Activated effector memory CD4-positive, alpha-beta T cell treated with anti-CD3 and anti-CD28 coated beads, Interleukin-2, amount 50 U/mL, for 16 hours (primary cell): ENCODE results near the gene ACKR2.

ENCODE experiments used
- DNase-seq: peaks from one replicate; pipeline ENCODE4 v3.0.0-alpha.2; 2020

ACKR2 gene, protein sequence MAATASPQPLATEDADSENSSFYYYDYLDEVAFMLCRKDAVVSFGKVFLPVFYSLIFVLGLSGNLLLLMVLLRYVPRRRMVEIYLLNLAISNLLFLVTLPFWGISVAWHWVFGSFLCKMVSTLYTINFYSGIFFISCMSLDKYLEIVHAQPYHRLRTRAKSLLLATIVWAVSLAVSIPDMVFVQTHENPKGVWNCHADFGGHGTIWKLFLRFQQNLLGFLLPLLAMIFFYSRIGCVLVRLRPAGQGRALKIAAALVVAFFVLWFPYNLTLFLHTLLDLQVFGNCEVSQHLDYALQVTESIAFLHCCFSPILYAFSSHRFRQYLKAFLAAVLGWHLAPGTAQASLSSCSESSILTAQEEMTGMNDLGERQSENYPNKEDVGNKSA

DNA sequence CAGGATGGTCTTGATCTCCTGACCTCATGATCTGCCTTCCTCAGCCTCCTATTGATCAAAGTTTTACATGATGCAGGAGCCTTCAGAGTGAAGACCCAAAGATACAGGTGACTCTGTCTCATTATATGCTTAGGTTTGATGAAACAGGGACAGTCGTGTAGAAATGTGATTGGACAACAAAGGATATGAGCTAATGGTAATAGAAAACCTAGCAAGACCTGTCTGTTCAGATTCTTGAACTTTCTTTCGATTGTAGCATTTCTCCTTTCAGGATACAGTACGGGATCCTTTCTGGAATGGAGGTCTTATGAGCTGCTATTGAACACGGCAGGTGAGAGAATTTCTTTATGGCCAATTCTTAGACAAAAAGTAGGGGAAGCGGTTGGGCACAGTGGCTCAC is at the start of gene ACKR2:
Gene ACKR2 (plus strand): TSS at position 244 of the 400 bp plus-strand sequence. CDS start 55,058 bp downstream, outside the sequence.
- no peak for DNase-seq

DNA sequence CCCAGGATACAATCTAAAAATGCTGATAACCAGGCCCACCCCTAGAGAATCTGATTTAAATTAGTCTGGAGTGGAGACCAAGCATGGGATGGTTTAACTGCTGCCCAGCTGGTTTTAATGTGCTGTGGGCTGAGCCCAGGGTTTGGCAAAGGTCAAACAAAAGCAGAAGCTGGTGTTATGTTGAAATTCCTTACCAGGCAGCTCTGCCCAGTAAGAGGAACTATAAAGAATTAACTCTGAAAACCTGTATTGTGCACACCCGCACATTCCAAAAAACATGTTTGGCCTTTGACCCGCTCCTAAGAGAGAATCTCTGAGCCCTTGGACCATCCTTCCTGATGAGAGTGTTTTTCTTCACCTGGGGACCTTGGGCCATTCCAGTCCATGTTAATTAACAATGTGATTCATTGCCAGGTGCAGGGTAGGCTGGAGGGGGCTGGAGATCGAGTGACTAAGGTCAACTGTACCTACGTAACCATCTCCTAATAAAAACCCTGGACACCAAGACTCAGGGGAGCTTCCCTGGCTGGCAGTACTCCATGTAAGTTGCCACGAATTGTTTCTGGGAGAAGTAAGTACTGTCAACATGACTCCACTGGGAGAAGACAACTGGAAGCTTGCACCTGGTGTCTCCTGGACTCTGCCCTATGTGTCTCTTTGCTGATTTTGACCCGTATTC is 47.1 kb upstream of the ACKR2 start:
- DNase-seq = no peak

DNA sequence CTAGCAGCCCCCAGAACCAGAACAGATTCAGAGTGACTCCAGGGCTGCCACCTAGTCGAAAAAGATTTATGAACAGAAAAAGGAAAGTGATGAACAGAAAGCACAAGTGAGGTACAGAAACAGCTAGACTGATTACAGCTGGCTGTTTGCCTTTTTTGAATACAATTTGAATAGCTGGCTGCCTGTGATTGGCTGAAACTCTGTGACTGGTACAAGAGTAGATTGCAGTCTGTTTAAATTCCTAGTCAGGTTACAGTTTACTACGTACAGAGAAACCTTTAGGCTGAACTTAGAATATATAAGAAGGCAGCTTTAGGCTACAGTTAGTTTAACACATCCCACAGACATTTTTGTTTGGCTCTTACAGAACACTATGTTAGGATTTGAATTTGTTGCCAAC is 46.2 kb upstream of the ACKR2 start:
- DNase-seq = no peak

DNA sequence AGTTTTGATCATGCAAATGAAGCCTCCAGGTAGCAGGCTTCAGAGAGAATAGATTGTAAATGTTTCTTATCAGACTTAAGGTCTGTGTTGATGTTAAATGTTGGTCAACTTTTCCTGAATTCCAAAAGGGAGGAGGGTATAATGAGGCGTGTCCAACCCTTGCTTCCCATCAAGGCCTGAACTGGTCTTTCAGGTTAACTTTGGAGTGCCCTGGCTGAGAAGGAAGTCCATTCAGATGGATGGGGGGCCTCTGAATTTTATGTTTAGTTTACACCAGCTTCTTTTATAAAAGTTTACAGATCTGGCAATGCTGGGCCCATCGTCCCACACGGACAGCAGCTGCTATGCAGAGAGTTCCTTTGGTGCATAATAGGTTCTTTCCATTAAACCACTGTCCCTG is 45.1 kb upstream of the ACKR2 start:
- peak; percentile 17 for DNase-seq

DNA sequence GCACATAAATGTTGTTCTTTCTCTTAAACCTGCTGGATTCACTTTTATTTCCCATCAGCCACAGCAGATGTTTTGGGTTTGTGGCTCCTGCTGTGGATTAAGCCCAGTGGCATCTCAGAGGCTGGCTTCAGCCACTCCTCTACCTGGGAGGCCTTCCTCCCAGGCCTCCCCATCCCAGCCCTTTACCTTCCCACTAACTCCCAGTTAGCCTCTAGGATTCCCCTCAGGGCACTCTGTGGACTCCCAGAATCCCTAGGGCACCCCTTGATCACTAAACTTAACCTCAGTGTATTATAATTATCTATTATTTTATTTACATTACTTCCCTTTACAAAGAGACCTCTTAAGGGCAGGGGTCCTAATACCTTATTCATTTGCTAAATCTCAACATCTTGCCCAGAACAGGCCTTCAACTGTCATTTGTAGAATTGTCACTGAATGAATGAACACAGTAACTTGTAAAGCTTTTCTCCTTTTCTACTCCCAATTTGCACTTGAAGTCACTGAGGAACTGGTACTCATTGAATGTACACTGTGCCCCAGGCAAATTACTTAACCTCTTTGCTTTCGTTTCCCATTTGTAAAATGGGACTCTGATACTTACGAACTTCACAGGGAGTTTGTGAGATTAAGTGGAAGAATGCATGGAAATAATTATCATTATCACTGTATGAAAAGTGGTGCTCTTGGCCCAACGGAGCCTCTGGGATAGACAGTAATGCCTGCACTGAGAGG is 44.5 kb upstream of the ACKR2 start:
- peak; percentile 14 for DNase-seq

DNA sequence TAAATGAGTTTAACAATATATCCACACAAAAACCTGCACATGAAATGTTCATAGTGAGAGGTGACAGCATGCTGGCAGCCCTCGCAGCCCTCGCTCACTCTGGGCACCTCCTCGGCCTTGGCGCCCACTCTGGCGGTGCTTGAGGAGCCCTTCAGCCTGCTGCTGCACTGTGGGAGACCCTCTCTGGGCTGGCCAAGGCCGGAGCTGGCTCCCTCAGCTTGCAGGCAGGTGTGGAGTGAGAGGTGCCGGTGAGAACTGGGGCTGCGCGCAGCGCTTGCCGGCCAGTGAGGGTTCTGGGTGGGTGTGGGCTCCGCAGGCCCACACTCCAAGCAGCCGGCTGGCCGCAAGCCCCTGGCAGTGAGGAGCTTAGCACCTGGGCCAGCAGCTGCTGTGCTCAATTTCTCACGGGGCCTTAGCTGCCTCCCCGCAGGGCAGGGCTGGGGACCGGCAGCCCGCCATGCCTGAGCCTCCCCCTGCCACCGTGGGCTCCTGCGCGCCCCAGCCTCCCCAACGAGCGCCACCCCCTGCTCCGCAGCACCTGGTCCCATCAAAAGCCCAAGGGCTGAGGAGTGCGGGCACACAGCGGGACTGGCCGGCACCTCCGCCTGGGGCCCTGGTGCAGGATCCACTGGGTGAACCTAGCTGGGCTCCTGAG is 39.6 kb upstream of the ACKR2 start:
- no peak for DNase-seq

DNA sequence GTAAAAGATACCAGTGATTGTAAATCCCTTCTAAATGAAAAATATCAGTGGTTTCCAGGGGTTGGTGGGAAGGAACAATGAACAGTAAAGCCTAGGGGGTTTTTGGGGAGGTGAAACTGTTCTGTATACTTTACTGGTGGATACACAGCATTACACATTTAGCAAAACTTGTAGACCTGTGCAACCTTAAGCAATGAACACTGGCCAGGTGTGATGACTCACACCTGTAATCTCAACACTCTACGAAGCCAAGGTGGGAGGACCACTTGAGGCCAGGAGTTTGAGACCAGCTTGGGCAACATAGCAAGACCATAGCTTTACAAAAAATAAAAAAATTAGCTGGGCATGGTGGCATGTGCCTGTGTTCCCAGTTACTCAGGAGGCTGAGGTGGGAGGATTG is 38.0 kb upstream of the ACKR2 start:
- no peak for DNase-seq

DNA sequence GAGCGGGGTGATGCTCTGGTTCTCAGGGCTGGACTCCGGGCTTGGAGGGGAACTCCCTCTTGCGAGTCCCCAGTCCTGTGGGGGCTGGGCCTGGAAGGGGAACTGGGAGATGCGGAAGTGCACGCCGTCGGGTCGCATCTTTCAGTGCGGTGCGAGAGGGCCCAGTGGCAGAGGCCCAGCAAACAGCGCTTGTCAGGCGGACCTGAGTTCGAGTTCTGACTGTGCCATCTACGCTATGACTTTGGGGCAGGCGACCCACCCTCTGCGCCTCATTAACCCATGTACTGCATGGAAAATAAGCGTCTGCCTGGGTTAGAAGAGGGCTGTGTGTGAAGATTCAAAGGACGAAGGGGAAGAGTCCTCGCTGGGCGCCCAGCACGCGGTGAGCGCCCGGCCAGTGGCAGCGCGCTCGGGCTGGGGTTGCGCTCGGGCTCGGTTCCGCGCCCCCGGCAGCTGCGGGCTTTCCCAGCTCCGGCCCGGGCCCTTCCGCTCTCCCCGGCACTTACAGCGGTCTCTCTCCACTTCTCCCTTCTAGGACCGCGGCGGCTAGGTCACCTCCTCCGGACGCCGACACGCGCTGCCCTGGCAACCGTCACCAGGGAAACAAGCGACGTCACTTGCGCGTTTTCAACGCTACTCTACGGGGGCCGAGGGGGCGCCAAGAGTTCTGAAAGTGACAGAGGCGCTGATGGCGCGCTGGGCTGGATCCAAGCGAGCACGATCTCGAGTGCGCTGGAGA is 36.4 kb upstream of the ACKR2 start, which contains the start of gene CCDC13:
Gene CCDC13 (minus strand): TSS at position 584 of the 739 bp plus-strand sequence. CDS start 14,908 bp downstream, outside the sequence.
- peak; percentile 93 for DNase-seq

DNA sequence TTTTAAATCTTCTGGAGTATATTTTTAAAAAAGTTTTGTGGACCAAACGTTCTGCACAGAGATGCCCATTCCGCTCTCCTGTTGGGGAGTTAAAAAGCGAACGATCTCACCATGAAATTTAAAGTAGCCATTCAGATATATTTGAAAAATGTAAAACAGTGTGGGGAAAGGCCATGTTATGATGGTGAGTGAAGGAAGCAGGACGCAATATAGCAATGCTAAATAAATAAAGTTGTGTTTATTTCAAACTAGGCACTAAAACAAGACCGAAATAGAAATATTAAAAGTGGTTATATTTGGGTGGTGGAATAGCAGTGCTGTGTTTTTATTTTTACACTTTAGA is 35.9 kb upstream of the ACKR2 start:
- no peak for DNase-seq

DNA sequence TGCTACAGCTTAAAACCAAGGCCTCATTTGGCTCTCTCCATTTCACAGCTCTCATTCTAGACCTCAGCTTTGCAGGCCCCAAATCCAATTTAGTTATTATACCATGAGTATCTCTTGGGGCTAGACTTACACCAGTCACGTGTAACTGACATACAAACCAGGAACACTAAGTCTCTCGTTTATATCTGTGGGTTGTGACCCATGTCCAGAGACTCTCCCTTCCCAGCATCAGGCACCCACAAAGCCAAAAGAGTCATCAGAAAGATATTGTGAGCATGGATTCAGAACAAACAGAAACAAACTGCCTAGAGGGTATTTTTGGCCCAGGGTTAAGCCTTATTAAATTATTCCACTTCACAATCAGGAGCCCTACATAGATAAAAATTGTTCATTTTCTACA is 30.6 kb upstream of the ACKR2 start:
- no peak for DNase-seq

DNA sequence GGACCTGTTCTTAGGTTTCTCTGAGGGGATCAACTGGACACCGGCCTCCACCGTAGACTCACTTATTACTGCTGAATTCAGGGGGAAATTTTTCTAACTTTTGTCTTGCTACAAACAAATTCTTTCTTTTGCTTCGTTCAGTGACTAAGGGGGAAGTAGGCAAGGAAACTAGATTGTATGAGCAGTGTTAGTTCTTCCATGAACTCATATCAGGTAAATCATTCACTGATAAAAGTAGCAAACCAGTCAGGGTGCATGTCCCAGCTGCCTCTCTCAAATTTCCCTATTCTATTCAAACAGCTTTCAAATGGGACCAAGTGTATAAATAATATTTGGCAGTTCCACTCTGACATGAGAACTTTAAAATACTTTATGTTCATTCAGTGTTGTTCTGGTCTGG is 28.8 kb upstream of the ACKR2 start:
- no peak for DNase-seq

DNA sequence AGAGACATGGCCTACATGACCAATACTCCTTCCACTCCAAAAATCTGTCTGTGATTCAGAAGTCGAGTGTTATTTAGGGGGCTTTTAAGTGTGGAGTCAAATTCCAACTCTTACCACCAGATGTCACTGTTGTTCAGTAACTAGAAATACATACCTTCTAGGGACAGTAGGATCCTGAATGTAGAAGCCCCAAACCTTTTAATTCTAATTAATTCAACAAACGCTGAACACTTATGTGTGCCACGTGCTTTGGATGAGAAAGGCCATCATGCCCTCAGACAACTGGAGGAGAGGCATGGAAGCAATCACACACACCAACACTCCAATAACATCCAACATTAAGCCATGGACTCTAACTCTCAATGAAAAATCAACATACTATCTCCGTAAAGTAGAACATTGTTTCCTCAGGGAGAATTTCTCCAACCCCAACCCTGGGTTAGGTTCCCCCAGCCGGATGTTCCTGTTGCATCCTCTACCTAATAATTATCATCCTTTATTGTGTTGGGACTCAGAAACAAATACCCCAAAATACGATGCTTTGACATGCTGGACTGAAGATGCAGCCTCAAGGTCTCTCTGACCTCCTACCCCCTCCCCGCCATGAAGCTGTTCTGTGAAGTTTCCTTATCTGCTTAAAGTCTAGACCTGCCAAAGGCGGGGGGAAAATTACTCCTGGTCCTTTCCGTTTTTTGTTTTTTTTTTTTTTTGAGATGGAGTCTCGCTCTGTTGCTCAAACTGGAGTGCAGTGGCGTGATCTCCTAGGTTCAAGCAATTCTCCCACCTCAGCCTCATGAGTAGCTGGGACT is 28.1 kb upstream of the ACKR2 start:
- DNase-seq = no peak

DNA sequence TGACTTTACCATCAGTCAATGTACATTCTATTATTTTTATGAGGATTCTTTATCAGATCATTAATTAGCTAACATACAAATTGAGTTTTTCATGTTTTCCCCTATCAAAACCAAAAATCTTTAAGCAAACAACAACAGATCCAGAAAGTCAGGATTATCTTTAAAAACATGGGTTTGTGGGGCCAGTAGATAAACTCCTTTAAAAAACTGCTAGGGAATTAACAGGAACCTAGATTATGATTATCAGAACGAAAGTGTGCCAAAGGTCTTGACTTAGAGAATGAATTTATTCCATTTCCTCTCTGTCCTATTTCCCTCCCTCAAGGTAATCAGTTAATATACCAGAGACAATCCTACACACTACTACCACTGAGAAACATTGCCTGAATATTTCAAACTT is 23.0 kb upstream of the ACKR2 start:
- DNase-seq = no peak

DNA sequence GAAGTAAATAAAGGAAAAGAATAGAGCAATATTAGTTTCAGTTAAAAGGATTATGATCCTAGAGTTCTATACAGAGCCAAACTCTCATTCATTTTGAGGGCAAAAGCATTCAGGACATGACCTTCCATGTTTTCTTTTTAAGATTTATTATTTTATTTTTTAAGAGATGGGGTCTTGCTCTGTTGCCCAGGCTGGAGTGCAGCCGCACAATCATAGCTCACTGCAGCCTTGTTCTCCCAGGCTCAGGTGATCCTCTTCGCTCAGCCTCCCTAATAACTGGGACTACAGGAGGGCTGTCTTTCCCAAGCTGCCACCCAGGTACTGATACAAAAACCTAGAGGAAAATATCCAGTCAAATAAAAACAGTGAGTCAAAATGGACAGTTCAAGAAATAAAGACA is 22.6 kb upstream of the ACKR2 start:
- no peak for DNase-seq

DNA sequence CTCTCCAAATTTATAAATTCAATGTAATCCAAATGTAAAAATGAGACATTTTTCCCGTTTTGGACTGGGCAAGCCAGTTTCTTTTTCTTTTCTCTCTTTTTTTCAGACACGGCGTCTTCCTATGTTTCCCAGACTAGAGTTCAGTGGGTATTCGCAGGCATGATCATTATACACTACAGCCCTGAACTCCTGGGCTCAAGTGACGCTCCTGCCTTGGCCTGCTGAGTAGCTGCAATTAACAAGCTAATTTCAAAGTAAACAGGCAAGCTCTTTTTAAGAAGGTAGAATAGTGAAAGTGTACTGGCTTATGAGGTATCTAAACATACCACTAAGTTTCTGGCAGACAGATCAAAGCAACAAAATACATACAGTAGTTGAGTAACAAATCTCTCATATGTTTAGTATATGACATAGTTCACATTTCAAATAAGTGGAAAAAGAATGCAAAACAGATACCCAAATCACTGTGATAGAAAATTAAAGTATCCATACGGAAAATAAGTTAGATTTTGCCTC is 18.5 kb upstream of the ACKR2 start:
- no peak for DNase-seq

DNA sequence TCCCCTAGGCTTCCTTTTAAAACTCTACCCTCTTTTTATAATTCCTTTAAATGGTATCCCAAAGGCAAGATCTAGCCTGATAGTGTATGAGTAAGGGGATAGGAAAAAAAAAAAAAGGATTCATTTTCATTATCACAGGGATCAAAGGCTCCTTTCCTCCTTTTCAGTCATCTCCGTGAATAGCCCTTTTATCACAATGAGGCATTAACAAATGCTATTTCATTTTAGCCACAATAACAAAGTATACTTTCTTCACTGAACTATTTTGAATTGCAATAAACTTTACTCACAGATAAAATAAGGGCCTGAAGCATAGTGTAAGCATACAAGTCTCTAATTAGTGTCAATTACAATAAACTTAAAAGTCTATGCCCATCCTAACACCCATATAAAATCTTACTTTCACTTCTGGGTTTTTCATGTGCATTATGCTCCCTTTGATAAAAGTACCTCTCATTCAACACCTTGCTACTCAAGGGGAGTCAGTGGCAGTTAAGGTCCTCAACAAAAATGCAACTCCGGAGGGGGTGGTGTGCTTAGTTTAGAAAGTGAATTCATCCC is 13.5 kb upstream of the ACKR2 start:
- no peak for DNase-seq

DNA sequence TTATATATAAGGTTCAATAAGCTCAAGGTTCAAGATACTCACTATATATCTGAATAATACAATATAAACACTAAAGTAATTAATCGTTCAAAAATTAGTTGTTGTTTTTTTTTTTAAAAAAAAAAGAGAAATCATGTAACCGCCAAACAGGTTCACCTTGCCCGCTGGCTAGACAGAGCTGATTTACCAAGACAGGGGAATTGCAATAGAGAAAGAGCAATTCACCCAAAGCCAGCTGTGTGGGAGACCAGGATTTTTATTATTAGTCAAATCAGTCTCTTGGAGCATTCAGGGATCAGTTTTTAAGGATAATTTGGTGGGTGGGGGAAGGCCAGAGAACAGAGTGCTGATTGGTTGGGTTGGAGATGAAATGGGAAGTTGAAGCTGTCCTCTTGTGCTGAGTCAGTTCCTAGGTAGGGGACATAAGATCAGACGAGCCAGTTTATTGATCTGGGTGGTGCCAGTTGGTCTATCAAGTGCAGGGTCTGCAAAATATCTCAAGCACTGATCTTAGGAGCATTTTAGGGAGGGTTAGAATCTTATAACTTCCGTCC is 12.8 kb upstream of the ACKR2 start:
- DNase-seq = no peak

DNA sequence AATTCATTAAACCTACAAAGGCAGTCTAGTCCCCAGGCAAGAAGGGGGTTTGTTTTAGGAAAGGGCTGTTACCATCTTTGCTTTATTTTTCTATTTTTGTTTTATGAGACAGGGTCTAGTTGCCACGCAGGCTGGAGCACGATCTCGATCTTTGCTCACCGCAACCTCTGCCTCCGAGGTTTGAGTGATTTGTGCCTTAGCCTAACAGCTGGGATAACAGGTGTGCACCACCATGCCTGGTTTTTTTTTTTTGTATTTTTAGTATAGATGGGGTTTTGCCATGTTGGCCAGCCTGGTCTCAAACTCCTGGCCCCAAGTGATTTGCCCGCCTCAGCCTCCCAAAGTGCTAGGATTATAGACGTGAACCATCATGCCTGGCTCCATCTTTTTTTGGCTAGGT is 9.9 kb upstream of the ACKR2 start:
- no peak for DNase-seq

DNA sequence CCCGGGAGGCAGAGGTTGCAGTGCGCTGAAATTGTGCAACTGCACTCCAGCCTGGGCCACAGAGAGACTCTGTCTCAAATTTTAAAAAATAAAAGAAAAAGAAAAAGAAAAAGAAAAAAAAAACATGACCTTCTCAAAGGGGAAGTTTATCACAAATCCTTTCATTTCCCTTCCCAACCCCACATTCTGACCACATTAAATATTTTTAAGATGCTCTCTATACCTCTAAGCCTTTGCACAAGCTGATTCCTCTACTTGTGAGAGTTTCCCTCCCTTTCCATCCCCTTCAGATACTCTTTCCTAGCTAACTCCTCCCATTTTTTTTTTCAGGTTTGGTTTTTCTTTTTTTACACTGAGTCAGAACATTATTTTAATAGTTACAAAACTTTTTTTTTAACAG is 9.0 kb upstream of the ACKR2 start:
- no peak for DNase-seq

DNA sequence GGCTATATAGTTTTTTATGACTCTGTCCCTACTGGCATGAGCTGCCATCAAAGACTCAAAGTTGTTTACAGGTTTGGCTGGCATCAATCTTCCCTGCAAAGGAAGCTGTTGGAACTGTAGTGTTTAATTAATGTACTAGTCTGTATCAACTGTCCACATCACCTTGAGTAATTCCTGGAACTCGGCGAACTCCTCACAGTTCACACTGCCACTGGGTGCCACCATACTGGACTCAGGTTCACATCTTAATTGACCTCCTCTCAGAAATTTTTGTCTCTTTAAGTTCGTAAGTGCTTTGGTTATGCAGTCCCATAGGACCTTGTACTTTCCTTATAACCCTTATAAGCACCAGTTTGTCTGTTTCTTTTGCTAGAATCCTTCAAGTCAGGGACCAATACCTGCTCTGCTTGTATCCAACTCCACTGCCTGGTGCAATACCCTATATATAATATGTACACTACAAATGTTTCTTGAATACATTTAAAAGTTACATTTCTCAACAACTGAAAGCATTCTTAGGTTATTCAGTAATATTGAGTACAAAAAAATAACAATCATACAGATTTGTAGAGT is 8.1 kb upstream of the ACKR2 start:
- DNase-seq = no peak
